HepG2 (cell line): Measurements from ENCODE around the gene EGLN2. TPM values are rescaled to one million over a fixed set of nuclear protein-coding genes. Genes with fewer than 3 reads are reported as not detected.
A peak's percentile ranks its signal among the peaks of the same experiment; 100 is the strongest.

Source experiments
- DPF2 ChIP-seq: sonication (generic); formaldehyde crosslinking; IDR thresholded peaks from 2 replicates; pipeline ENCODE4 v1.4.0; 2020; ENCODE audit warnings: mild to moderate bottlenecking, low read depth, missing genetic modification reagents, borderline replicate concordance
- FIP1L1 ChIP-seq: fragments of 200-400 bp; formaldehyde crosslinking; IDR thresholded peaks from 2 replicates; pipeline ENCODE4 v1.6.1; 2018; ENCODE audit warnings: low read depth, mild to moderate bottlenecking, low read length, moderate library complexity, borderline replicate concordance; ENCODE audit not compliant: insufficient read depth
- FOXO1 ChIP-seq: sonication (generic); formaldehyde crosslinking; IDR thresholded peaks from 2 replicates; pipeline ENCODE4 v1.4.0; 2020; ENCODE audit warnings: missing genetic modification reagents
- GFI1 ChIP-seq: sonication (generic); formaldehyde crosslinking; IDR thresholded peaks from 2 replicates; pipeline ENCODE4 v1.5.0; 2020; ENCODE audit warnings: missing genetic modification reagents, mild to moderate bottlenecking, borderline replicate concordance
- JUN ChIP-seq: sonication (generic); formaldehyde crosslinking; IDR thresholded peaks from 2 replicates; pipeline ENCODE4 v1.4.0; 2020; ENCODE audit warnings: mild to moderate bottlenecking, missing genetic modification reagents
- KLF16 ChIP-seq, 2 experiments: sonication (generic) in 1 of 2; formaldehyde crosslinking in 1 of 2; IDR thresholded peaks; 2 replicates each; pipeline versions ENCODE4 v1.6.1 to v1.8.0; 2016 to 2023; ENCODE audit warnings: missing genetic modification reagents in 2 of 2, missing compliant biosample characterization in 1 of 2
- KMT2B ChIP-seq: IDR thresholded peaks from 2 replicates; pipeline ENCODE4 v1.6.1; 2016; ENCODE audit warnings: missing genetic modification reagents, missing compliant biosample characterization
- MYC ChIP-seq: sonication (generic); formaldehyde crosslinking; IDR thresholded peaks from 2 replicates; pipeline ENCODE4 v1.9.0; 2021; ENCODE audit warnings: missing genetic modification reagents, borderline replicate concordance
- NR2F1 ChIP-seq, 2 experiments: fragments of 450-650 bp in 1 of 2; formaldehyde crosslinking in 1 of 2; IDR thresholded peaks; 2 replicates each; pipeline versions ENCODE4 v1.5.0 to v1.6.1; 2016 to 2020; ENCODE audit warnings: mild to moderate bottlenecking in 1 of 2, missing compliant biosample characterization in 1 of 2, missing genetic modification reagents in 1 of 2, moderate library complexity in 1 of 2
- NR3C1 ChIP-seq: sonication (generic); formaldehyde crosslinking; IDR thresholded peaks from 2 replicates; pipeline ENCODE4 v1.4.0; 2020; ENCODE audit warnings: missing genetic modification reagents
- RFX3 ChIP-seq: IDR thresholded peaks from 2 replicates; pipeline ENCODE4 v1.6.1; 2016; ENCODE audit warnings: missing biosample characterization, missing genetic modification reagents
- STAT5B ChIP-seq: sonication (generic); formaldehyde crosslinking; IDR thresholded peaks from 2 replicates; pipeline ENCODE4 v1.4.0; 2020; ENCODE audit warnings: missing genetic modification reagents
- ZMYM2 ChIP-seq: sonication (generic); formaldehyde crosslinking; IDR thresholded peaks from 2 replicates; pipeline ENCODE4 v1.8.0; 2022; ENCODE audit warnings: mild to moderate bottlenecking, missing genetic modification reagents
- ZNF17 ChIP-seq: sonication (generic); formaldehyde crosslinking; IDR thresholded peaks from 2 replicates; pipeline ENCODE4 v1.5.0; 2020; ENCODE audit warnings: mild to moderate bottlenecking, missing genetic modification reagents
- ZNF33A ChIP-seq: sonication (generic); formaldehyde crosslinking; IDR thresholded peaks from 2 replicates; pipeline ENCODE4 v1.5.1; 2020; ENCODE audit warnings: missing genetic modification reagents, mild to moderate bottlenecking, moderate library complexity, borderline replicate concordance
- ZNF407 ChIP-seq: sonication (generic); formaldehyde crosslinking; IDR thresholded peaks from one replicate; pipeline ENCODE4 v1.5.1; 2020; ENCODE audit warnings: mild to moderate bottlenecking, missing genetic modification reagents; ENCODE audit errors: not compliant biosample characterization
- ZNF543 ChIP-seq: sonication (generic); formaldehyde crosslinking; IDR thresholded peaks from 2 replicates; pipeline ENCODE4 v1.4.0; 2020; ENCODE audit warnings: mild to moderate bottlenecking, missing genetic modification reagents
- ZNF556 ChIP-seq: sonication (generic); formaldehyde crosslinking; IDR thresholded peaks from 2 replicates; pipeline ENCODE4 v1.4.0; 2020; ENCODE audit warnings: mild to moderate bottlenecking, missing genetic modification reagents, borderline replicate concordance
- ZNF775 ChIP-seq: sonication (generic); formaldehyde crosslinking; IDR thresholded peaks from 2 replicates; pipeline ENCODE4 v1.4.0; 2020; ENCODE audit warnings: missing genetic modification reagents, mild to moderate bottlenecking, moderate library complexity, borderline replicate concordance
- polyA plus RNA-seq, 8 experiments: library from polyadenylated mRNA; depleted of rRNA in 3 of 8; stranded (reverse) in 7 of 8; unstranded in 1 of 8; fragments of >200 nt; fragmentation: Illumina TruSeq in 4 of 8; extraction: Trizol in 4 of 8; gene quantifications; 2 replicates each; pipeline versions ENCODE4 v1.2.1 to v1.2.3, GENCODE V29; 2011 to 2016; ENCODE audit warnings: low read depth in 4 of 8, missing spikeins in 1 of 8, mixed read lengths in 1 of 8; ENCODE audit not compliant: insufficient read depth in 1 of 8
- total RNA-seq, 5 experiments: library from RNA; depleted of rRNA; stranded (reverse); fragments of >200 nt; fragmentation: Illumina TruSeq; extraction: Trizol; gene quantifications; 2 replicates each; pipeline ENCODE4 v1.2.3, GENCODE V29; 2016; ENCODE audit warnings: low read depth in 1 of 5

EGLN2 gene
- total and polyA plus RNA-seq, 2 of the 13 experiments (the other 11 are each of a cell fraction or from before 2014, with no cell fraction given): 16.5 to 40.8 TPM

GRCh38 chr19:40831502-40832430, 32.8 kb downstream of the EGLN2 start (continued):
- TF ChIP-seq ZNF407 (CRISPR knock-in tag): no peak
- no peak for TF ChIP-seq ZNF543
- TF ChIP-seq FOXO1 (CRISPR knock-in tag): peak; percentile 42; the same call in 1 of the 2 replicates
- peak; percentile 62; the same call in 1 of the 2 replicates for TF ChIP-seq JUN (CRISPR knock-in tag)
- TF ChIP-seq ZMYM2 (CRISPR knock-in tag): peak; percentile 83
- TF ChIP-seq FIP1L1: no peak
- TF ChIP-seq NR2F1 (CRISPR knock-in tag; IDR thresholded peaks at IDR 0.05): peak in 1 of 2 experiments; percentile 28; a peak in 1 of 4 replicates
- 0 out of 2 replicates have a peak, but pooled peaks have one; percentile 33 for TF ChIP-seq ZNF33A (CRISPR knock-in tag)
- peak; percentile 31; the same call in 1 of the 2 replicates for TF ChIP-seq ZNF556 (CRISPR knock-in tag)
- no peak for TF ChIP-seq STAT5B (CRISPR knock-in tag)
- peak; percentile 82 for TF ChIP-seq GFI1
- TF ChIP-seq KLF16 (CRISPR knock-in tag; IDR thresholded peaks at IDR 0.05): peak in 1 of 2 experiments; percentile 87; a peak in 2 of 4 replicates
- TF ChIP-seq DPF2 (CRISPR knock-in tag): peak; percentile 67; the same call in 1 of the 2 replicates
- no peak for TF ChIP-seq NR3C1 (CRISPR knock-in tag)
- TF ChIP-seq ZNF775 (CRISPR knock-in tag): no peak
- TF ChIP-seq MYC: peak; percentile 54
- TF ChIP-seq KMT2B (CRISPR knock-in tag): no peak
- TF ChIP-seq RFX3 (CRISPR knock-in tag): no peak
- TF ChIP-seq ZNF17 (CRISPR knock-in tag): no peak
